Ramos (cell line): ENCODE data around the gene ANKRD24.
"Not testable (repeated sequence)": the region's sequence is repeated elsewhere in the genome, so short reads cannot be mapped to it uniquely, and the experiment has no call there.

Source experiments
- in situ Hi-C: fragments of 300-500 bp; cut with MboI; formaldehyde crosslinking; loops from one replicate; pipeline ENCODE4 v1.14.3; 2022; ENCODE audit warnings: low sequenced_read_pairs; ENCODE audit not compliant: unreplicated experiment

The ANKRD24 gene

GRCh38 chr19:4196587-4197148 lies 14.2 kb downstream of the ANKRD24 start:
- in situ Hi-C loops, result no loop called here

- in situ Hi-C loops, result no loop called here
Measured at GRCh38 chr19:4197228-4197624, 14.7 kb downstream of the ANKRD24 start.

- in situ Hi-C loops, result no loop called here
Measured at GRCh38 chr19:4197625-4198466, 15.4 kb downstream of the ANKRD24 start.

GRCh38 chr19:4198467-4199126 lies 16.1 kb downstream of the ANKRD24 start:
- in situ Hi-C loops, result no loop called here

GRCh38 chr19:4199699-4200293 lies 17.3 kb downstream of the ANKRD24 start:
- in situ Hi-C loops, result loop anchor here (10.0 kb wide), 1 partner anchor 355 kb away; no protein-coding TSS in a partner anchor

- in situ Hi-C loops, result loop anchor here (10.0 kb wide), 1 partner anchor 356 kb away; no protein-coding TSS in a partner anchor
Measured at GRCh38 chr19:4200940-4201542, 18.6 kb downstream of the ANKRD24 start.

- in situ Hi-C loops, result loop anchor here (10.0 kb wide), 1 partner anchor 357 kb away; no protein-coding TSS in a partner anchor
Measured at GRCh38 chr19:4201798-4202197, 19.3 kb downstream of the ANKRD24 start.

- in situ Hi-C loops, result loop anchor here (10.0 kb wide), 1 partner anchor 362 kb away; no protein-coding TSS in a partner anchor
Measured at GRCh38 chr19:4206818-4207484, 24.5 kb downstream of the ANKRD24 start.

GRCh38 chr19:4208385-4209094 lies 26.1 kb downstream of the ANKRD24 start:
- in situ Hi-C loops, result loop anchor here (10.0 kb wide), 1 partner anchor 364 kb away; no protein-coding TSS in a partner anchor

GRCh38 chr19:4210166-4210731 lies 27.8 kb downstream of the ANKRD24 start:
- in situ Hi-C loops, result no loop called here

GRCh38 chr19:4213116-4213515 lies 30.6 kb downstream of the ANKRD24 start:
- in situ Hi-C loops, result no loop called here

GRCh38 chr19:4215807-4216206 lies 33.3 kb downstream of the ANKRD24 start:
- in situ Hi-C loops, result no loop called here

- in situ Hi-C loops, result no loop called here
Measured at GRCh38 chr19:4216846-4217245, 34.4 kb downstream of the ANKRD24 start.

- in situ Hi-C loops, result no loop called here
Measured at GRCh38 chr19:4217429-4218264, 35.2 kb downstream of the ANKRD24 start.

GRCh38 chr19:4218523-4218922 lies 36.0 kb downstream of the ANKRD24 start:
- in situ Hi-C loops, result not testable (repeated sequence)

GRCh38 chr19:4220188-4220587 lies 37.7 kb downstream of the ANKRD24 start:
- in situ Hi-C loops, result no loop called here

- in situ Hi-C loops, result no loop called here
Measured at GRCh38 chr19:4224470-4224869, 42.0 kb downstream of the ANKRD24 start.

GRCh38 chr19:4225885-4226284 lies 43.4 kb downstream of the ANKRD24 start:
- in situ Hi-C loops, result no loop called here
